ENCODE measurements around the gene SENP1. TPM values are rescaled to one million over a fixed set of nuclear protein-coding genes. Genes with fewer than 3 reads are reported as not detected.

SENP1 gene
- polyA plus RNA-seq (2013): 15.8 TPM

DNA sequence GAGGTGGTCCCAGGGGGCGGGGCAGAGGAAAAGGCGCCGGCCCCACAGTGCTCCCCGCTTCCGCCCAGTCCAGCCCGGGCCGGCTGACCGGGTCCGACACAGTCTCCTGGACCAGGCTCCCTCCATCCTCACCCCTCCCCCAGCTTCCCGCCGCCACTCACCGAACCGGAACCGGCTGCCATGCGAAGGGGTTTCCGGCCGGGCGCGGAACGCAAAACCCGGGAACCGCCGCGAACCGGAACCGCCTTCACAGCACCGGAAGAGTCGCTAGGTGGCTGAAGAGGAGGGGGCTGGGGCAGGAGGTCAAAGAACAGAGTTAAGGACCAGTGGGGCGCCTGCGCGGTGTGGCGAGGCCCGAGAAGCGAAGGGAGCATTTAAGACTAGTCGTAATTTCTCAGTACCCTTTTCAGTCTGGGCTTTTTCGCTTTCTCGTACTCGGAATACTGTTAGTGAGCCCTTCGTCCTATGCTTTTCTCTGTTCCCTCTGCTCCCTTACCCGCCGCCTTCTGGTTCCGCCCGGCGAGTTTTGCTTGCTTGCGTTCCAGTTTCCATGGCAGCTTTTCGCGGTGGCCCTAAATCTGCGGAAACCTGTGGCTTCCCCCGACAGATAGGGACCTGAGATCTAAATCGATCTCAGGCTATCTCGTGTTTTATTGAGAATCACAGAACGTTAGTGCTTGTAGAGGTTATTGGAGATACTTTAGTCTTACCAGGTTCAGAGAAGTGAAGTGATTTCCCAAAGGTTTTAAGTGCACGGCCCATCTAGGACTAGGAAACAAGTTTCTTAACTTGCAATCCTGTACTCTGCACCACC is at the start of gene SENP1:
TSS of gene SENP1 (minus strand) at position 213 of the 814 bp plus-strand sequence. CDS start 4,607 bp downstream, outside the sequence.
- WGBS (ENCODE audit: insufficient coverage): 0% methylated on average over 44 of the region's 53 CpGs
- CTCF ChIA-PET: interaction anchor here (0.9 to 3.0 kb wide), 8 partner anchors 11 to 60 kb away, joined by 3 to 9 read pairs (median 4); partner anchors contain the start of gene ASB8

DNA sequence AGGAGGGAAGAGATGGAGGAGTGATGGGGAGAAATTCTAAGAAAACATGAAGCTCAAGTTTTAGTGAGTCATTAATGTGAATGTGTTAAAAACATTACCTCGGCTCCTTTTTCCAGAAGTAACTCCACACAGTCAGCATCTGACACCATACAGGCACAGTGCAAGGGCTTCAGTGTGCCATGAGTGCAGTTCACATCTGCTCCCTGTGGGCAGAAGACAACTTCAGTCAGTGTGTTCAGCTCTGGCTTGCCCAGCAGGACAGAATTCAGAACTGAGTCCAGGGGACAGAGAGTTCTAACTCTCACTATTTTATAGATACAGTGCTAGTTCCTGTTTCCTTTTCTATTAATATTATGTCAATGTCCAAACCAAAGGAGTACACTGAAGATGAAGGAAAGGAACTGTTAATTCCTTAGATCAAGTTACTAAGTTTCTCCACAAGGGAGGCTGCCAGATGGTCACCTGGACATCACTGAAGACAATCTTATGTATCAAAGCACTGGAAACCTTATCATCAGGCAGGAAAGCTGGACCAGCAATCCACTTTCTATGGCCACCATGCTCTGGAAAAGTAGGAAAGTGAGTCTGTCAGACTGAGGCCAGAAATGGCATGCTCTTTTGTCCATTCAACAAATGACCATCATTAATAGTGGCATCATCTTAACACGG is 45.4 kb upstream of the SENP1 start:
- DNase-seq: no peak
- Histone ChIP-seq H3K27me3 (replicated peaks in 2 of 5; ENCODE audit: control insufficient read depth in 4 of 5, insufficient read depth in 5 of 5, low read length in 4 of 5) (no peaks in the 10 kb centered on the region), H3K27ac (ENCODE audit: insufficient read depth in 1 of 2, low read depth in 1 of 2, low read length in 2 of 2, poor library complexity in 1 of 2, severe bottlenecking in 2 of 2) (no peak overlapping the region), H3K9me3 (ENCODE audit: control extremely low read depth in 1 of 5, control insufficient read depth in 4 of 5, insufficient read depth in 2 of 5, low read depth in 1 of 5, low read length in 4 of 5) (no peaks in the 10 kb centered on the region), H3K36me3 (ENCODE audit: control insufficient read depth in 4 of 4, insufficient read depth in 4 of 4, low read length in 3 of 4) (peaks cover 19 to 66% (median 44%) of the 10 kb centered on the region in 4 experiments), H3K4me1 (ENCODE audit: control extremely low read depth in 1 of 4, control insufficient read depth in 4 of 4, insufficient read depth in 4 of 4, low read length in 3 of 4) (peaks cover 1 to 3% (median 2%) of the 10 kb centered on the region in 4 experiments), H3K4me3 (ENCODE audit: control insufficient read depth in 1 of 7, extremely low read depth in 1 of 7, insufficient read depth in 4 of 7, low read depth in 2 of 7, low read length in 6 of 7) (no peak overlapping the region)
- WGBS (ENCODE audit: insufficient coverage): 100% methylated on average over 1 of the region's 2 CpGs
- ChIA-PET CTCF (interaction anchor here (1.1 to 2.9 kb wide), 3 partner anchors 10 to 15 kb away, joined by 3 to 13 read pairs (median 3); no protein-coding TSS in a partner anchor), POLR2A (no interaction called here)

More for the DNA sequence above, at the start of gene SENP1:
- peak; percentile 89 to 93 (median 92) for DNase-seq
- Histone ChIP-seq H3K9me3 (ENCODE audit: control extremely low read depth in 1 of 5, control insufficient read depth in 4 of 5, insufficient read depth in 2 of 5, low read depth in 1 of 5, low read length in 4 of 5) (no peaks in the 10 kb centered on the region), H3K4me3 (ENCODE audit: control insufficient read depth in 1 of 7, extremely low read depth in 1 of 7, insufficient read depth in 4 of 7, low read depth in 2 of 7, low read length in 6 of 7) (peak within 1 kb of the TSS; percentile 77 to 98 (median 90)), H3K27me3 (replicated peaks in 2 of 5; ENCODE audit: control insufficient read depth in 4 of 5, insufficient read depth in 5 of 5, low read length in 4 of 5) (no peaks in the 10 kb centered on the region), H3K4me1 (ENCODE audit: control extremely low read depth in 1 of 4, control insufficient read depth in 4 of 4, insufficient read depth in 4 of 4, low read length in 3 of 4) (peaks cover 7 to 21% (median 19%) of the 10 kb centered on the region in 4 experiments), H3K36me3 (ENCODE audit: control insufficient read depth in 4 of 4, insufficient read depth in 4 of 4, low read length in 3 of 4) (no peaks in the 10 kb centered on the region), H3K27ac (ENCODE audit: insufficient read depth in 1 of 2, low read depth in 1 of 2, low read length in 2 of 2, poor library complexity in 1 of 2, severe bottlenecking in 2 of 2) (peak within 1 kb of the TSS; percentile 98 to 99)
- POLR2A ChIA-PET: interaction anchor here (1.0 to 1.3 kb wide), 3 partner anchors 14 to 55 kb away, joined by 3 to 8 read pairs (median 4); partner anchors contain the start of genes ASB8 and PFKM

DNA sequence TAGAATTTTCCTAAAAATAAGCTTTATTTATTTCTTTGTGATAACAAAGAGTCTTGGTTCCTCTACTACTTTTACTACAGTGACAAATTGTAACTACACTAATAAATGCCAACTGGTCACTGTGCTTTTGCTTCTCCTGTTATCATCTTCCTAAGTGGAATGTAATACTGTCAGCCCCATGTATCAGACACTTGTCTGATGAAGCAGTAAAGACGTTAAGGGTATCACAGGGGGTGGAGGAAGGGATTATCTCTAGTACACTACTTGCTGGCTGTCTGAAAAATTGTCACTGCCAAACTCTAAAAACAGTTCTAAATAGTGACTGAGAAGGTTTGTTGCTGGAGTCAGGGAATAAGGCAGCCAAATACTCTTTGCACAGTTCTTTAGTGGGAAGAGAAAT is 40.1 kb upstream of the SENP1 start:
- H3K27ac ChIP-seq (ENCODE audit: insufficient read depth in 1 of 2, low read depth in 1 of 2, low read length in 2 of 2, poor library complexity in 1 of 2, severe bottlenecking in 2 of 2): no peak overlapping the region
- 100% methylated on average over 1 of the region's 1 CpG for WGBS (ENCODE audit: insufficient coverage)
- no peaks in the 10 kb centered on the region for H3K9me3 ChIP-seq (ENCODE audit: control extremely low read depth in 1 of 5, control insufficient read depth in 4 of 5, insufficient read depth in 2 of 5, low read depth in 1 of 5, low read length in 4 of 5)
- H3K4me3 ChIP-seq (ENCODE audit: control insufficient read depth in 1 of 7, extremely low read depth in 1 of 7, insufficient read depth in 4 of 7, low read depth in 2 of 7, low read length in 6 of 7): no peak overlapping the region
- H3K4me1 ChIP-seq (ENCODE audit: control extremely low read depth in 1 of 4, control insufficient read depth in 4 of 4, insufficient read depth in 4 of 4, low read length in 3 of 4): no peaks in the 10 kb centered on the region
- H3K36me3 ChIP-seq (ENCODE audit: control insufficient read depth in 4 of 4, insufficient read depth in 4 of 4, low read length in 3 of 4): peaks cover 33 to 90% (median 67%) of the 10 kb centered on the region in 4 experiments
- no peaks in the 10 kb centered on the region for H3K27me3 ChIP-seq (replicated peaks in 2 of 5; ENCODE audit: control insufficient read depth in 4 of 5, insufficient read depth in 5 of 5, low read length in 4 of 5)
- POLR2A ChIA-PET: no interaction called here
- no peak for DNase-seq
- CTCF ChIA-PET: interaction anchor here (1.1 to 1.5 kb wide), 4 partner anchors 9 to 18 kb away, joined by 3 to 4 read pairs (median 3); no protein-coding TSS in a partner anchor

DNA sequence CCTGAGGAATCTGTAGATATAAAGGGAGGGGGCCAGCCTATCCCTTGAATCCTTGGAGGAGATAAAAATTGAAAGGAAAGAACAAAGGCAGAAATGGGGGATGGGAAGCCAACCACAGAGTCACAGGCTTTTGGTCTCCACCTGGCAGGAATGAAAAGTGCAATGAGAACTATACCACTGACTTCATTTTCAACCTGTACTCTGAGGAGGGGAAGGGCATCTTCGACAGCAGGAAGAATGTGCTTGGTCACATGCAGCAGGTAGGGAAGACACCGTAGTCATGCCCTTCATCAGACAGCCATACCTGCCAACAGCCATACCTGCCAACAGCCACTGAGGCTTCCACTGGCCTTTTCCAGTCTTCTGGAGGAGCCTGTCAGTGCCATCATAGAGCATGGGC is 38.0 kb upstream of the SENP1 start:
- WGBS (ENCODE audit: insufficient coverage): 100% methylated on average over 2 of the region's 2 CpGs
- CTCF ChIA-PET: interaction anchor here (1.0 kb wide), 1 partner anchor 362 kb away, joined by 3 read pairs; no protein-coding TSS in a partner anchor
- peaks cover 23 to 89% (median 61%) of the 10 kb centered on the region in 4 experiments for H3K36me3 ChIP-seq (ENCODE audit: control insufficient read depth in 4 of 4, insufficient read depth in 4 of 4, low read length in 3 of 4)
- H3K4me1 ChIP-seq (ENCODE audit: control extremely low read depth in 1 of 4, control insufficient read depth in 4 of 4, insufficient read depth in 4 of 4, low read length in 3 of 4): no peaks in the 10 kb centered on the region
- H3K9me3 ChIP-seq (ENCODE audit: control extremely low read depth in 1 of 5, control insufficient read depth in 4 of 5, insufficient read depth in 2 of 5, low read depth in 1 of 5, low read length in 4 of 5): no peaks in the 10 kb centered on the region
- H3K27ac ChIP-seq (ENCODE audit: insufficient read depth in 1 of 2, low read depth in 1 of 2, low read length in 2 of 2, poor library complexity in 1 of 2, severe bottlenecking in 2 of 2): no peak overlapping the region
- DNase-seq: no peak
- H3K27me3 ChIP-seq (replicated peaks in 2 of 5; ENCODE audit: control insufficient read depth in 4 of 5, insufficient read depth in 5 of 5, low read length in 4 of 5): no peaks in the 10 kb centered on the region
- POLR2A ChIA-PET: no interaction called here
- H3K4me3 ChIP-seq (ENCODE audit: control insufficient read depth in 1 of 7, extremely low read depth in 1 of 7, insufficient read depth in 4 of 7, low read depth in 2 of 7, low read length in 6 of 7): no peak overlapping the region

DNA sequence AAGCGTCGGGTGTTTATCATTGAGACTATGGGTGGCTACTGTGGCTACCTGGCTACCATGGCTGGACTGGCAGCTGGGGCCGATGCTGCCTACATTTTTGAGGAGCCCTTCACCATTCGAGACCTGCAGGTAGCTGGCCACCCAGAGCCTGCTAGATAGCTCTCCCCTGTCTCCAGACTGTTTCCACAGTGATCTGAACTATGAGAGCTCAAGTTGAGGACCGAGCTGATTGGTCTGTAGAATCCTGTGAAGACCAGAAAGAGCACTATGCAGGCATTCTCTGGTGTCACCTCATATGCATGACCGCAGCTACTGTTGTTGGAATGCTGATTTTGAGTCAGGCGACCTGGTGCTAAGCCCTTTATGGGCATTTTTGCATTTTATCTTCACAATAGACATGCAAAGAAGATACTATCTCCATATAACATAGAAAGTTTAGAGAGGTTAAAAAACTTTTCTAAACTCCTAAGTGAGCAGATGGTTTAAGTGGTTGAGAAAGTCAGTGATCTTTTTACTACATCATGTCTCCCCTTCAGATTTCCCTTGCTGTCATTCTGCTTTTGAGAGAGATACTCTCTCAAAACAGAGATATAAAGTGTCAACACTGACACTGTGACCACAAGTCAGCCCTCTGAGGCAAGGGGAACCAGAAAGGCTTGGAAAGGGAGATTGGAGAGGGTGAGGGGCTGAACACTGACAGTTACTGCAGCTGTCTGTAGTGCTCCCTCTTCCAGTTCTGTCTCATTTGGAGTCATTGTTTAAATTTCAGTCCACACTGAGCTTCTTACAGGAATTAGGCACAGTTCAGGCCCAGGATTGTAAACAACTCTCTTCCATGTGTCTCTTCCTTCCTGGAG is 37.2 kb upstream of the SENP1 start:
- Histone ChIP-seq H3K27ac (ENCODE audit: insufficient read depth in 1 of 2, low read depth in 1 of 2, low read length in 2 of 2, poor library complexity in 1 of 2, severe bottlenecking in 2 of 2) (no peak overlapping the region), H3K4me1 (ENCODE audit: control extremely low read depth in 1 of 4, control insufficient read depth in 4 of 4, insufficient read depth in 4 of 4, low read length in 3 of 4) (no peaks in the 10 kb centered on the region), H3K36me3 (ENCODE audit: control insufficient read depth in 4 of 4, insufficient read depth in 4 of 4, low read length in 3 of 4) (peaks cover 26 to 90% (median 59%) of the 10 kb centered on the region in 4 experiments), H3K4me3 (ENCODE audit: control insufficient read depth in 1 of 7, extremely low read depth in 1 of 7, insufficient read depth in 4 of 7, low read depth in 2 of 7, low read length in 6 of 7) (no peak overlapping the region), H3K27me3 (replicated peaks in 2 of 5; ENCODE audit: control insufficient read depth in 4 of 5, insufficient read depth in 5 of 5, low read length in 4 of 5) (no peaks in the 10 kb centered on the region), H3K9me3 (ENCODE audit: control extremely low read depth in 1 of 5, control insufficient read depth in 4 of 5, insufficient read depth in 2 of 5, low read depth in 1 of 5, low read length in 4 of 5) (no peaks in the 10 kb centered on the region)
- POLR2A ChIA-PET: no interaction called here
- WGBS (ENCODE audit: insufficient coverage): 93% methylated on average over 7 of the region's 7 CpGs
- CTCF ChIA-PET: interaction anchor here (0.8 to 2.3 kb wide), 4 partner anchors 14 to 361 kb away, joined by 3 to 6 read pairs (median 4); no protein-coding TSS in a partner anchor
- DNase-seq: no peak

DNA sequence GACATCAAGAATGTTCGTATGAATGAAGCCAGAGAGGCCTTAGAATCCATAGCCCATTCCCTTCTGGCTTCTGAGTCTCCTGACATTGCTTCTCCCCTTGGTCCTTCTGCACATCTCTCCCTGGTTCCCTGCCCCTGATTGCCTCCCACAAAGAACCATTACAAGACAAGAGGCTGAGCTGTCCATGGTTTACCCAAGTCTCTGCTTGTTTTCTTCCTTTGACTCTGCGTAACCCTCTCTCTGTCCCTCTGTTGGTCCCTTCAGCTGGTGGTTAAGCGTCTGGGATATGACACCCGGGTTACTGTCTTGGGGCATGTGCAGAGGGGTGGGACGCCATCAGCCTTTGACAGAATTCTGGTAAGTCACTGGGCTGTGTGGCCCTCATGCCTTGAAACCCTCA is 29.1 kb upstream of the SENP1 start:
- Histone ChIP-seq H3K36me3 (ENCODE audit: control insufficient read depth in 4 of 4, insufficient read depth in 4 of 4, low read length in 3 of 4) (peaks cover 21 to 81% (median 38%) of the 10 kb centered on the region in 4 experiments), H3K27me3 (replicated peaks in 2 of 5; ENCODE audit: control insufficient read depth in 4 of 5, insufficient read depth in 5 of 5, low read length in 4 of 5) (no peaks in the 10 kb centered on the region), H3K4me3 (ENCODE audit: control insufficient read depth in 1 of 7, extremely low read depth in 1 of 7, insufficient read depth in 4 of 7, low read depth in 2 of 7, low read length in 6 of 7) (no peak overlapping the region), H3K27ac (ENCODE audit: insufficient read depth in 1 of 2, low read depth in 1 of 2, low read length in 2 of 2, poor library complexity in 1 of 2, severe bottlenecking in 2 of 2) (no peak overlapping the region), H3K9me3 (ENCODE audit: control extremely low read depth in 1 of 5, control insufficient read depth in 4 of 5, insufficient read depth in 2 of 5, low read depth in 1 of 5, low read length in 4 of 5) (no peaks in the 10 kb centered on the region), H3K4me1 (ENCODE audit: control extremely low read depth in 1 of 4, control insufficient read depth in 4 of 4, insufficient read depth in 4 of 4, low read length in 3 of 4) (peaks cover 0 to 4% (median 0%) of the 10 kb centered on the region in 4 experiments)
- DNase-seq: no peak
- 100% methylated on average over 4 of the region's 5 CpGs for whole genome bisulfite sequencing (ENCODE audit: insufficient coverage)
- POLR2A ChIA-PET: no interaction called here
- CTCF ChIA-PET: no interaction called here
